DOHH2 (cell line): ENCODE measurements around the gene AGO3.

Experiments
- H3F3A ChIP-seq: fragments of 200-600 bp; sonication (generic), shearing (Covaris generic); 2 replicates; pipeline ENCODE4 v1.6.0; 2016; ENCODE audit warnings: antibody characterized with exemption, mild to moderate bottlenecking; ENCODE audit not compliant: control insufficient read depth, insufficient read depth
- H3K27ac ChIP-seq: fragments of 200-600 bp; sonication (generic); 2 replicates; pipeline ENCODE4 v1.5.1; 2014; ENCODE audit warnings: low read depth, mild to moderate bottlenecking, low read length, moderate library complexity
- H3K27me3 ChIP-seq: fragments of 200-600 bp; sonication (generic); 2 replicates; pipeline ENCODE4 v1.6.1; 2014; ENCODE audit warnings: mild to moderate bottlenecking, low read length, mixed read lengths; ENCODE audit not compliant: control insufficient read depth
- H3K36me3 ChIP-seq: fragments of 200-600 bp; sonication (generic); 2 replicates; pipeline ENCODE4 v1.6.1; 2014; ENCODE audit warnings: mild to moderate bottlenecking, low read length, moderate library complexity, mixed read lengths; ENCODE audit not compliant: control insufficient read depth
- H3K4me1 ChIP-seq: fragments of 200-600 bp; sonication (generic); 2 replicates; pipeline ENCODE4 v1.6.1; 2014; ENCODE audit warnings: mild to moderate bottlenecking, low read length, mixed read lengths; ENCODE audit not compliant: control insufficient read depth
- H3K4me2 ChIP-seq: fragments of 200-600 bp; sonication (generic); 2 replicates; pipeline ENCODE4 v1.6.0; 2014; ENCODE audit warnings: mild to moderate bottlenecking, low read length, moderate library complexity
- H3K4me3 ChIP-seq: fragments of 200-600 bp; sonication (generic); 2 replicates; pipeline ENCODE4 v1.5.1; 2014; ENCODE audit warnings: mild to moderate bottlenecking, low read length, mixed read lengths
- H3K79me2 ChIP-seq: fragments of 200-600 bp; sonication (generic); 2 replicates; pipeline ENCODE4 v1.6.1; 2014; ENCODE audit warnings: mild to moderate bottlenecking, low read length, mixed read lengths; ENCODE audit not compliant: control insufficient read depth
- H3K9me2 ChIP-seq: fragments of 200-600 bp; sonication (generic); replicated peaks from 2 replicates; pipeline ENCODE4 v1.6.1; 2014; ENCODE audit warnings: mild to moderate bottlenecking, low read length, mixed read lengths; ENCODE audit not compliant: control insufficient read depth
- H3K9me3 ChIP-seq: fragments of 200-600 bp; sonication (generic); 2 replicates; pipeline ENCODE4 v1.6.1; 2014; ENCODE audit warnings: antibody characterized with exemption, low read length, mixed read lengths; ENCODE audit not compliant: control insufficient read depth, insufficient read depth
- H4K20me1 ChIP-seq: fragments of 200-600 bp; sonication (generic); 2 replicates; pipeline ENCODE4 v1.6.0; 2014; ENCODE audit warnings: low read depth, mild to moderate bottlenecking, antibody characterized with exemption, low read length, moderate library complexity; ENCODE audit not compliant: control insufficient read depth, insufficient read depth
- EZH2phosphoT487 ChIP-seq: fragments of 200-600 bp; sonication (generic); IDR thresholded peaks from 2 replicates; pipeline ENCODE4 v1.6.1; 2017; ENCODE audit warnings: borderline replicate concordance, mild to moderate bottlenecking, antibody characterized with exemption, low read length, moderate library complexity, mixed read lengths
- TF ChIP-seq, protein P1 (sequence below): fragments of 200-600 bp; sonication (generic); IDR thresholded peaks from one replicate; pipeline ENCODE4 v1.5.1; 2014; ENCODE audit warnings: antibody characterized with exemption, mild to moderate bottlenecking, low read depth, low read length; ENCODE audit not compliant: poor library complexity, severe bottlenecking

The AGO3 gene

DNA sequence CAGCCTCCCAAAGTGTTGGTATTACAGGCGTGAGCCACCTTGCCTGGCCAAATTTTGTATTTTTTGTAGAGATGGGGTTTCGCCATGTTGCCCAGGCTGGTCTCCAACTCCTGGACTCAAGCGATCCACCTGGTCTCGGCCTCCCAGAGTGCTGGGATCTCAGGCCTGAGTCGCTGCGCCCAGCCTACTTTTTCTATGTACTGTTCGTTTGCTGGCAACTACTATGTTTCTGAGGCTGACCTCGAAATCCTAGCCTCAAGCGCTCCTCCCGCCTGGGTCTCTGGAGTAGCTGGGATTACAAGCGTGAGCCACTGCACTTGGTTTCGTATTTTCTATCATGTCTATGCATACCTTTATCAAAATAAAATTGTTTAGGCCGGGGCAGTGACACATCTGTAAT lies 152.3 kb downstream of the AGO3 start:
- no peak overlapping the region for H3K27ac ChIP-seq
- H4K20me1 ChIP-seq = no peaks in the 10 kb centered on the region
- H3K27me3 ChIP-seq = peaks cover 23% of the 10 kb centered on the region
- peaks cover 11% of the 10 kb centered on the region for H3K4me1 ChIP-seq
- H3K4me2 ChIP-seq = no peak overlapping the region
- no peaks in the 10 kb centered on the region for H3K36me3 ChIP-seq
- H3K4me3 ChIP-seq = no peak overlapping the region
- no peak for TF ChIP-seq EZH2phosphoT487
- no peaks in the 10 kb centered on the region for H3K9me3 ChIP-seq
- no peaks in the 10 kb centered on the region for H3K79me2 ChIP-seq
- H3F3A ChIP-seq = no peaks in the 10 kb centered on the region
- no peaks in the 10 kb centered on the region for H3K9me2 ChIP-seq

DNA sequence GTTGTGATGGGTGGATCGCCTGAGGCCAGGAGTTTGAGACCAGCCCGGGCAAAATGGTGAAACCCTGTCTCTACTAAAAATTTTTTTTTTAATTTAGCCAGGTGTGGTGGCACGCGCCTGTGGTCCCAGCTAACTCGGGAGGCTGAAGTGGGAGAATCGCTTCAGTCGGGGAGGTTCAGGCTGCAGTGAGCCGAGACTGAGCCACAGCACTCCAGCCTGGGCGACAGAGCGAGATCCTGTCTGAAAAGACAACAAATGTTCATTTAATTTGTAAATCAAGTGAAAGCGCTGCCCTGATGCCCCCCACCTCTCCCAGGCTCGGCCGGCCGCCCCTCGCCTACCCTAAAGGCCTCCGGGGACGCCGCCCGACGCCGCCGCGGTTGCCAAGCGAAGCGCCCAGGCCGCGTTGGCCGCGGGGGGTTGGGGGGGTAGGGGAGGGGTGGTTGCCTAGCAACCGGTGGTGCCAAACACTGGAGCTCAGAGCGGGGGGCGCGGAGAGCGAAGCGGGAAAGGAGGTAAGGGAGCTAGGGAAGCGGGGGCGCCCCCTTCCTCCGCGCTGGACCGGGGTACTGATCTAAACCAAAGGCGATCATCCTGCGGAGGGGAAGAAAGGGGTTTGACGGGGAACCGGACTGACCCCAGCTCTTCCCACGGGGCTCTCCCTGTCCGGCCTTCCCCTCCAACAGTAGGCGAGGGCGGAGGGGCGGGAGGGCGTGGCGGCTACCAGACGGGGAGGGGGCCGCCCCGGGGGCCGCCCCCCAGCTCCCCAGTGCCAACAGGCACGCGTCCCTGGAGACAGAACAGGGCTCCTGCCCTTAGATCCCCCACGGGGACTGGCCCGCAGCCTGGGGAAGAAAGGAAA lies 153.0 kb downstream of the AGO3 start, which contains the start of gene TEKT2:
TEKT2 (plus strand) TSS at position 460 of the 862 bp plus-strand sequence. CDS start 828 bp downstream, outside the sequence.
- H3K4me3 ChIP-seq = peak within 1 kb of the TSS; percentile 7

DNA sequence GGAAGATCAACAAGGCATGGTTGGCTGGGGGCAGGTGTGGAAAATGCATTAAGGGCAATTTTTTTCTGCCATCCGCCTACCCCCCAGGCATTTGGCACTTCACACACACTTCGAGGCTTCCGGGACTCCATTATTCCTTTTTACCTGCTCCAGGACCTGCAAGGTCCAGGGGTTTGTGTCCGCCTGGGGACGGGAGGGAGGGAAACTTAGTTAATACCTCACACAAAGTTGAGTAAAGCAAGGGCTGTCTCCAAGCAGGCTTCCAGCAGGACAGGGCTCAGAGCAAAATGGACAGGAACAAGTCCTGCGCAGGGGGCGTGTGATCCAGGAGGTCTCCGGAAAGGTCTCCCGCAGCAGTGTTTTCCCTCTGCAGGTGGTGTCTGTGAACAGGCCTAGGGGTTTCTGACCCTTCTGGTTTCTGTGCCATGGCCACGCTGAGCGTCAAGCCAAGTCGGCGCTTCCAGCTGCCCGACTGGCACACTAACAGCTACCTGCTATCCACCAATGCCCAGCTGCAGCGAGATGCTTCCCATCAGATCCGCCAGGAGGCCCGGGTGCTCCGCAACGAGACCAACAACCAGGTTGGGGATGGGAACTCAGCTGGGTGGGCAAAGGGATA lies 153.7 kb downstream of the AGO3 start:
- Histone ChIP-seq H3K4me1 (peaks cover 16% of the 10 kb centered on the region), H3K9me3 (no peaks in the 10 kb centered on the region), H3K4me2 (peak overlapping the region; percentile 47), H4K20me1 (no peaks in the 10 kb centered on the region), H3K4me3 (peak overlapping the region; percentile 7), H3K79me2 (peaks cover 9% of the 10 kb centered on the region), H3K36me3 (peaks cover 6% of the 10 kb centered on the region; the same call in 1 of the 2 replicates), H3K9me2 (no peaks in the 10 kb centered on the region), H3K27me3 (peaks cover 23% of the 10 kb centered on the region), H3F3A (no peaks in the 10 kb centered on the region), H3K27ac (no peak overlapping the region)
- no peak for TF ChIP-seq EZH2phosphoT487
- TF ChIP-seq, protein P1, sequence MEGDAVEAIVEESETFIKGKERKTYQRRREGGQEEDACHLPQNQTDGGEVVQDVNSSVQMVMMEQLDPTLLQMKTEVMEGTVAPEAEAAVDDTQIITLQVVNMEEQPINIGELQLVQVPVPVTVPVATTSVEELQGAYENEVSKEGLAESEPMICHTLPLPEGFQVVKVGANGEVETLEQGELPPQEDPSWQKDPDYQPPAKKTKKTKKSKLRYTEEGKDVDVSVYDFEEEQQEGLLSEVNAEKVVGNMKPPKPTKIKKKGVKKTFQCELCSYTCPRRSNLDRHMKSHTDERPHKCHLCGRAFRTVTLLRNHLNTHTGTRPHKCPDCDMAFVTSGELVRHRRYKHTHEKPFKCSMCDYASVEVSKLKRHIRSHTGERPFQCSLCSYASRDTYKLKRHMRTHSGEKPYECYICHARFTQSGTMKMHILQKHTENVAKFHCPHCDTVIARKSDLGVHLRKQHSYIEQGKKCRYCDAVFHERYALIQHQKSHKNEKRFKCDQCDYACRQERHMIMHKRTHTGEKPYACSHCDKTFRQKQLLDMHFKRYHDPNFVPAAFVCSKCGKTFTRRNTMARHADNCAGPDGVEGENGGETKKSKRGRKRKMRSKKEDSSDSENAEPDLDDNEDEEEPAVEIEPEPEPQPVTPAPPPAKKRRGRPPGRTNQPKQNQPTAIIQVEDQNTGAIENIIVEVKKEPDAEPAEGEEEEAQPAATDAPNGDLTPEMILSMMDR = no peak

More for the DNA sequence above, 153.0 kb downstream of the AGO3 start, which contains the start of gene TEKT2:
- Histone ChIP-seq H3K79me2 (peaks cover 1% of the 10 kb centered on the region), H3K4me1 (peaks cover 15% of the 10 kb centered on the region), H4K20me1 (no peaks in the 10 kb centered on the region), H3K27ac (no peak within 1 kb of the TSS), H3K27me3 (peaks cover 23% of the 10 kb centered on the region), H3K9me3 (no peaks in the 10 kb centered on the region), H3K9me2 (no peaks in the 10 kb centered on the region), H3K4me2 (peak within 1 kb of the TSS; percentile 47), H3F3A (no peaks in the 10 kb centered on the region), H3K36me3 (peaks cover under 1% of the 10 kb centered on the region; the same call in 1 of the 2 replicates)
- TF ChIP-seq EZH2phosphoT487 = no peak
- TF ChIP-seq, protein P1 = no peak

DNA sequence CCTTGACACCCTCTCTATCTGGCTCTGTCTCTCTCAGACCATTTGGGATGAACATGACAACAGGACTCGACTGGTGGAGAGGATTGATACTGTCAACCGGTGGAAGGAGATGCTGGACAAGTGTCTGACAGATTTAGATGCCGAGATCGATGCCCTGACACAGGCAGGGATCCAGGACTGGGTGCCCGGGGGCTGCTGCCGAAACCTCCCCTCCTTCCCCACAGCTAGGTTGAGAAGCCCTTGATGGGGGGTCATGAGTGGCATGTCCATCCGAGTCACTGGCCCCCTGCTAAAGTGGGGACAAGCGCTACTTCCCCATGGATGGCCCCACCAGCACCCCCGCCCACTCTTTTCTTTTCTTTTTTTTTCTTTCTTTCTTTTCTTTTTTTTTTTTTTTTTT lies 154.2 kb downstream of the AGO3 start:
- Histone ChIP-seq H3K9me2 (no peaks in the 10 kb centered on the region), H4K20me1 (no peaks in the 10 kb centered on the region), H3K9me3 (no peaks in the 10 kb centered on the region), H3K4me1 (peaks cover 22% of the 10 kb centered on the region), H3K27me3 (peaks cover 23% of the 10 kb centered on the region), H3K27ac (no peak overlapping the region), H3K36me3 (peaks cover 6% of the 10 kb centered on the region; the same call in 1 of the 2 replicates), H3K4me3 (no peak overlapping the region), H3F3A (no peaks in the 10 kb centered on the region), H3K79me2 (peaks cover 14% of the 10 kb centered on the region), H3K4me2 (no peak overlapping the region)
- TF ChIP-seq, protein P1 = no peak
- no peak for TF ChIP-seq EZH2phosphoT487
